GM12878 (cell line): ENCODE data around the gene ELL. TPM values are rescaled to one million over a fixed set of nuclear protein-coding genes. Genes with fewer than 3 reads are reported as not detected.

ENCODE experiments used
- ATAC-seq: fragments of 200-7000 bp; cut with Tn5 transposase; 3 replicates; pipeline ENCODE4 v1.9.1; 2020; ENCODE audit warnings: mild to moderate bottlenecking, moderate library complexity
- BruUV-seq: library from RNA; stranded (reverse); fragments of 400-500 nt; replicated peaks from 2 replicates; lab custom pipeline; 2021; lab: Mats Ljungman, UMichigan
- CTCF ChIA-PET: fragments of 300-600 bp; sonication (Branson Sonifier 250); formaldehyde crosslinking; extraction: SDS; loops from one replicate; lab custom pipeline; 2021; ENCODE audit warnings: inconsistent platforms; lab: Yijun Ruan, JAX
- POLR2A ChIA-PET: fragments of 350-600 bp; formaldehyde crosslinking; extraction: SDS; loops from one replicate; lab custom pipeline; 2021; ENCODE audit warnings: inconsistent platforms; lab: Charles Lee
- RAD21 ChIA-PET: fragments of 300-600 bp; sonication (Branson Sonifier 250); formaldehyde crosslinking; loops from one replicate; lab custom pipeline; 2023; ENCODE audit warnings: antibody characterized with exemption; ENCODE audit not compliant: unreplicated experiment; lab: Charles Lee
- SMC1A ChIA-PET: fragments of 300-600 bp; sonication (Branson Sonifier 250); formaldehyde crosslinking; loops from one replicate; lab custom pipeline; 2023; ENCODE audit not compliant: unreplicated experiment, uncharacterized antibody; lab: Charles Lee
- DNase-seq: peaks from one replicate; pipeline ENCODE4 v3.0.0-alpha.2; 2011; ENCODE audit warnings: low read depth, low spot score
- FAIRE-seq: peaks from 3 replicates; lab custom pipeline; 2011; peaks lifted over from hg19 to GRCh38; lab: Jason Lieb, UNC
- H2AFZ ChIP-seq: 2 replicates; pipeline ENCODE4 v1.6.0; 2011; ENCODE audit warnings: low read depth, low read length, control low read depth; ENCODE audit not compliant: control insufficient read depth
- H3K27ac ChIP-seq: 2 replicates; pipeline ENCODE4 v1.5.1; 2011; ENCODE audit warnings: control low read depth; ENCODE audit not compliant: control insufficient read depth, insufficient read depth
- H3K27me3 ChIP-seq, 2 experiments: replicated peaks in 1 of 2; 2 replicates each; pipeline versions ENCODE4 v1.6.0 to v1.6.1; 2011; ENCODE audit warnings: low read length in 1 of 2; ENCODE audit not compliant: control insufficient read depth in 2 of 2, insufficient read depth in 2 of 2
- H3K36me3 ChIP-seq, 2 experiments: 2 replicates each; pipeline ENCODE4 v1.5.1; 2011; ENCODE audit warnings: low read length in 1 of 2; ENCODE audit not compliant: control insufficient read depth in 2 of 2, insufficient read depth in 2 of 2
- H3K4me1 ChIP-seq: 2 replicates; pipeline ENCODE4 v1.6.1; 2011; ENCODE audit warnings: mild to moderate bottlenecking, low read length, moderate library complexity, mixed read lengths; ENCODE audit not compliant: control insufficient read depth, insufficient read depth
- H3K4me2 ChIP-seq: 2 replicates; pipeline ENCODE4 v1.6.0; 2011; ENCODE audit warnings: control low read depth; ENCODE audit not compliant: control insufficient read depth, insufficient read depth
- H3K4me3 ChIP-seq: fragments of 200-600 bp; sonication (generic); 2 replicates; pipeline ENCODE4 v1.5.1; 2016
- H3K79me2 ChIP-seq: 2 replicates; pipeline ENCODE4 v1.6.0; 2011; ENCODE audit warnings: low read length; ENCODE audit not compliant: control insufficient read depth, insufficient read depth
- H3K9ac ChIP-seq: 2 replicates; pipeline ENCODE4 v1.8.0; 2011; ENCODE audit warnings: low read length, control low read depth, mixed read lengths; ENCODE audit not compliant: control insufficient read depth, insufficient read depth
- H3K9me3 ChIP-seq: replicated peaks from 3 replicates; pipeline ENCODE4 v1.5.1; 2011; ENCODE audit warnings: mild to moderate bottlenecking, low read length; ENCODE audit not compliant: control insufficient read depth, insufficient read depth
- H4K20me1 ChIP-seq: 2 replicates; pipeline ENCODE4 v1.6.0; 2011; ENCODE audit not compliant: control insufficient read depth, insufficient read depth
- FOS ChIP-seq: IDR thresholded peaks from 3 replicates; pipeline ENCODE4 v1.6.1; 2011; ENCODE audit warnings: borderline replicate concordance; ENCODE audit not compliant: insufficient read length; ENCODE audit errors: extremely low read depth
- IKZF1 ChIP-seq: fragments of 450-650 bp; conservative IDR thresholded peaks from 2 replicates; pipeline ENCODE4 v1.6.1; 2017; ENCODE audit warnings: antibody characterized with exemption, mild to moderate bottlenecking
- TCF12 ChIP-seq: IDR thresholded peaks from 2 replicates; pipeline ENCODE4 v1.6.1; 2011; ENCODE audit warnings: low read depth, mild to moderate bottlenecking, low read length
- ZBTB11 ChIP-seq: fragments of 450-650 bp; formaldehyde crosslinking; IDR thresholded peaks from 2 replicates; pipeline ENCODE4 v1.5.0; 2022; ENCODE audit warnings: mild to moderate bottlenecking, missing genetic modification characterization
- ZNF687 ChIP-seq: fragments of 450-650 bp; IDR thresholded peaks from 2 replicates; pipeline ENCODE4 v1.6.1; 2017; ENCODE audit warnings: mild to moderate bottlenecking, moderate library complexity
- WGBS: methylation state at CpG from one replicate; pipeline ENCODE4 v1.1.6; 2016; ENCODE audit warnings: low lambda C conversion rate; ENCODE audit not compliant: insufficient replicate concordance, insufficient coverage; ENCODE audit errors: missing lambda C conversion rate; 5-methylcytosine and 5-hydroxymethylcytosine counted together
- in situ Hi-C: fragments of 300-500 bp; cut with MboI; formaldehyde crosslinking; loops from 9 replicates; pipeline ENCODE4 v1.14.3; 2018; ENCODE audit warnings: mixed read lengths
- intact Hi-C: fragments of 100-400 bp; cut with micrococcal nuclease; formaldehyde crosslinking; loops from one replicate; pipeline ENCODE4 v1.14.2; 2022; ENCODE audit not compliant: unreplicated experiment
- polyA plus RNA-seq, 11 experiments: library from polyadenylated mRNA; depleted of rRNA in 4 of 11; unstranded in 6 of 11; stranded (reverse) in 5 of 11; fragments of >200 nt; fragmentation: Nextera tagmentation in 4 of 11; fragmentation: Illumina TruSeq in 1 of 11; extraction: Ambion mirVana in 4 of 11; extraction: Trizol in 1 of 11; gene quantifications; 1 replicate in 1 of 11; 2 replicates in 10 of 11; pipeline versions ENCODE4 v1.2.1 to v1.2.3, GENCODE V29; 2011 to 2016; ENCODE audit warnings: inconsistent platforms in 2 of 11, missing spikeins in 2 of 11, low read depth in 1 of 11
- total RNA-seq, 4 experiments: library from RNA; depleted of rRNA in 3 of 4; stranded (reverse); fragments of >200 nt in 3 of 4; fragmentation: Illumina TruSeq in 1 of 4; extraction: Trizol in 1 of 4; gene quantifications; 2 replicates each; pipeline versions ENCODE4 v1.2.1 to v1.2.3, GENCODE V29; 2013 to 2021

The ELL gene
- total and polyA plus RNA-seq, 10 of the 15 experiments (the other 5 are each of a cell fraction or from before 2014, with no cell fraction given) = 0.91 to 25.0 (median 9.1) TPM

GRCh38 chr19:18453269-18454024, 68.4 kb downstream of the ELL start:
- no peak for TF ChIP-seq IKZF1
- Histone ChIP-seq H3K36me3 (peaks cover 19 to 40% of the 10 kb centered on the region in 2 experiments; a peak in 3 of 4 replicates), H3K4me3 (no peak overlapping the region), H4K20me1 (no peaks in the 10 kb centered on the region), H3K4me2 (no peak overlapping the region), H2AFZ (no peak overlapping the region), H3K27me3 (no peaks in the 10 kb centered on the region), H3K9ac (no peak overlapping the region), H3K79me2 (no peaks in the 10 kb centered on the region), H3K27ac (no peak overlapping the region), H3K4me1 (no peaks in the 10 kb centered on the region), H3K9me3 (no peaks in the 10 kb centered on the region)
- intact Hi-C loops = loop anchor here (10.0 kb wide), 1 partner anchor 391 kb away; no protein-coding TSS in a partner anchor
- ChIA-PET SMC1A (interaction anchor here (0.8 kb wide), 1 partner anchor 64 kb away, joined by 3 read pairs; no protein-coding TSS in a partner anchor), POLR2A (no interaction called here), RAD21 (interaction anchor here (0.6 to 1.2 kb wide), 2 partner anchors 394 to 933 kb away, joined by 3 read pairs; no protein-coding TSS in a partner anchor), CTCF (interaction anchor here (1.0 to 1.1 kb wide), 3 partner anchors 8 to 394 kb away, joined by 4 read pairs; no protein-coding TSS in a partner anchor)
- WGBS = 74% methylated on average over 10 of the region's 10 CpGs
- FAIRE-seq = no peak
- in situ Hi-C loops = loop anchor here (10.0 to 25.0 kb wide), 2 partner anchors 221 to 409 kb away; no protein-coding TSS in a partner anchor
- no peak for DNase-seq
- no peak for ATAC-seq
- BruUV-seq = TSS peak; percentile 17

- FAIRE-seq (no peak), ATAC-seq (no peak), DNase-seq (no peak)
- H3K27me3 ChIP-seq = no peaks in the 10 kb centered on the region
- WGBS = 47% methylated on average over 3 of the region's 3 CpGs
- no peak overlapping the region for H3K27ac ChIP-seq
- no peak overlapping the region for H3K4me2 ChIP-seq
- H3K9me3 ChIP-seq = no peaks in the 10 kb centered on the region
- ChIA-PET CTCF (interaction anchor here (0.5 to 2.4 kb wide), 4 partner anchors 9 to 224 kb away, joined by 3 to 12 read pairs (median 6); no protein-coding TSS in a partner anchor), RAD21 (interaction anchor here (0.6 to 1.4 kb wide), 3 partner anchors 68 to 932 kb away, joined by 3 to 4 read pairs (median 3); no protein-coding TSS in a partner anchor), SMC1A (no interaction called here), POLR2A (interaction anchor here (0.6 kb wide), 1 partner anchor 455 kb away, joined by 4 read pairs; no protein-coding TSS in a partner anchor)
- TF ChIP-seq ZBTB11 (CRISPR knock-in tag) = no peak
- no peak for TF ChIP-seq ZNF687
- no peak for TF ChIP-seq FOS
- TF ChIP-seq TCF12 = no peak
- in situ Hi-C loops = loop anchor here (10.0 to 25.0 kb wide), 2 partner anchors 222 to 410 kb away; no protein-coding TSS in a partner anchor
- no peaks in the 10 kb centered on the region for H4K20me1 ChIP-seq
- no peak overlapping the region for H2AFZ ChIP-seq
- H3K36me3 ChIP-seq = peaks cover 17 to 33% of the 10 kb centered on the region in 2 experiments; a peak in 3 of 4 replicates
- H3K4me3 ChIP-seq = no peak overlapping the region
- BruUV-seq = no TSS peak
- H3K4me1 ChIP-seq = no peaks in the 10 kb centered on the region
- intact Hi-C loops = loop anchor here (10.0 kb wide), 1 partner anchor 392 kb away; no protein-coding TSS in a partner anchor
- H3K79me2 ChIP-seq = no peaks in the 10 kb centered on the region
- H3K9ac ChIP-seq = no peak overlapping the region
These were observed 69.5 kb downstream of the ELL start for GRCh38 chr19:18452386-18452785.
